Pulmonary artery endothelial cell (primary cell): ENCODE data around the gene WNK2. TPM values are rescaled to one million over a fixed set of nuclear protein-coding genes. Genes with fewer than 3 reads are reported as not detected.
"Not testable (repeated sequence)": the region's sequence is repeated elsewhere in the genome, so short reads cannot be mapped to it uniquely, and the experiment has no call there.

Experiments
- DNase-seq: peaks from one replicate; pipeline ENCODE4 v3.0.0-alpha.2; 2011; ENCODE audit warnings: low read depth, low spot score
- total RNA-seq: library from RNA; depleted of rRNA; stranded (reverse); fragments of >200 nt; gene quantifications from 2 replicates; pipeline ENCODE4 v1.2.3, GENCODE V29; 2014

WNK2 gene
- total RNA-seq, 1 donor from 2014 or later, result not detected

GRCh38 chr9:93326654-93327053, 142.7 kb downstream of the WNK2 start:
- no peak for DNase-seq

- no peak for DNase-seq
Observed at GRCh38 chr9:93329629-93330280, 145.8 kb downstream of the WNK2 start.

- DNase-seq, result no peak
Observed at GRCh38 chr9:93332317-93332716, 148.4 kb downstream of the WNK2 start.

GRCh38 chr9:93336720-93337119, 152.8 kb downstream of the WNK2 start:
- DNase-seq, result no peak

- DNase-seq, result not testable (repeated sequence)
Observed at GRCh38 chr9:93338196-93338595, 154.3 kb downstream of the WNK2 start.

GRCh38 chr9:93340091-93340490, 156.2 kb downstream of the WNK2 start:
- no peak for DNase-seq

- not testable (repeated sequence) for DNase-seq
Observed at GRCh38 chr9:93341820-93342219, 157.9 kb downstream of the WNK2 start.

- DNase-seq, result not testable (repeated sequence)
Observed at GRCh38 chr9:93342428-93342827, 158.5 kb downstream of the WNK2 start.

GRCh38 chr9:93343663-93344062, 159.7 kb downstream of the WNK2 start:
- DNase-seq, result no peak

- DNase-seq, result no peak
Observed at GRCh38 chr9:93345643-93346230, 161.8 kb downstream of the WNK2 start.

GRCh38 chr9:93346231-93347112, 162.5 kb downstream of the WNK2 start:
- no peak for DNase-seq

GRCh38 chr9:93347371-93347975, 163.5 kb downstream of the WNK2 start:
- not testable (repeated sequence) for DNase-seq

GRCh38 chr9:93353413-93354310, 169.7 kb downstream of the WNK2 start:
- not testable (repeated sequence) for DNase-seq

- no peak for DNase-seq
Observed at GRCh38 chr9:93354451-93354850, 170.5 kb downstream of the WNK2 start.

- DNase-seq, result no peak
Observed at GRCh38 chr9:93355827-93356226, 171.9 kb downstream of the WNK2 start.

- DNase-seq, result no peak
Observed at GRCh38 chr9:93357649-93358048, 173.7 kb downstream of the WNK2 start.

- DNase-seq, result not testable (repeated sequence)
Observed at GRCh38 chr9:93359907-93360306, 176.0 kb downstream of the WNK2 start.

- DNase-seq, result no peak
Observed at GRCh38 chr9:93361995-93362394, 178.1 kb downstream of the WNK2 start.

GRCh38 chr9:93364734-93365426, 180.9 kb downstream of the WNK2 start:
- no peak for DNase-seq

GRCh38 chr9:93365427-93366118, 181.6 kb downstream of the WNK2 start:
- DNase-seq, result no peak
